GM19397 (cell line): ENCODE data around the gene AADACL4.

Experiments
- ATAC-seq: cut with Tn5 transposase; IDR thresholded peaks from one replicate; pipeline ENCODE4 v1.9.1; 2021; ENCODE audit warnings: mild to moderate bottlenecking, moderate library complexity; ENCODE audit not compliant: unreplicated experiment

Gene AADACL4

GRCh38 chr1:12610941-12611340, 32.9 kb upstream of the AADACL4 start:
- no peak for ATAC-seq

DNA sequence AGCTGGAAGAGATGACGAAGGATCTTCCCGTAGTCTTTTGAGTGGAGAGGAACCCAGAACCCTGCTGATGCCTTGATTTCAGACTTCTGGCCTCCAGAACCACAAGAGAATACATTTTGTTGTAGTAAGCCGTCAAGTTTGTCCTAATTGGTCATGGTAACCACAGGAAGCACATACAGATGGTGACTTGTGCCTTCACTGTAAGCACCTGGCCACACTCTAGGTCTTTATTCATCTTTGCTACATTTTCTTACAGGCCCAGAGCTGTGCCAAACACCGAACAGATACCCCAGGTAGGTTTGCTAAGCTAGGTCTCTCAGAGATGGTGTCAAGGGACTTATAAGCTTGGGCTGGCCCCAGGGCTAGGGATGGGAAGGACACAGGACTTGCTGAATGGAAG, 30.7 kb upstream of the AADACL4 start:
- ATAC-seq, result no peak

DNA sequence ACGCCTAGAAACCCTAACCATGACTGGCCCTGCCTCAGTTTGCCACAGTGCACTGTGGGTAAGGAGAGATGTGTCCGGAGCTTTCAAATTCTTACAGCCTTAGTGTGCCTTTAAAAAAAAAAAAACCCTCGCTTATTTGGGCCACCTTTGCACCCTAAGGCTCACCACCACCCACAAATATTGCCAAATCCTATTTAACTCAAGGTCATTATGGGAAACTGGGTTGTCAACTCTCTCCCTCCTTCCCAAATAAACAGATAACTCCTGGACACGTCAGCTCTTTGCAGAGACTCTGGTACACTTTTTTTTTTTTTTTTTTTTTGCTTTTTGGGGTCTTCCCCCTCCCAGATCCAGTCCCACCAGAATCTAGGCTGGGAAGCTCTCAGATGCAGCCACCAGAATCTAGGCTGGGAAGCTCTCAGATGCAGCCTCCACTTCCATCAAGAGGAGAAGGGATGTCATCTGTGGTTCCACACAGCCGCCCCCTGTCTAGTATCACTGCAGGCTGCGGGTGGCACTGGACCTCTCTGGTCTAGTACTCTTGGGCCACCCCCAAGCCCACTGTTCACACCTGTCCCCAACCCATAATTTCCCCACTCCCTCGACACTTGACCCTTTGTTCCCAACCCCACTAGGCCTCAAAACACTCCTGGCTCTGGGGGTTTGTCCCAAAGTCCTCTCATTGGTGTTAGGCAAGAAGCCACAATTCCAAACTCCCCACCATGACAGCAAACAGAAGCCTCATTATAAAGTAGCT, 29.3 kb upstream of the AADACL4 start:
- ATAC-seq, result no peak

- ATAC-seq, result no peak
These were observed 28.6 kb upstream of the AADACL4 start for GRCh38 chr1:12615159-12615864.

DNA sequence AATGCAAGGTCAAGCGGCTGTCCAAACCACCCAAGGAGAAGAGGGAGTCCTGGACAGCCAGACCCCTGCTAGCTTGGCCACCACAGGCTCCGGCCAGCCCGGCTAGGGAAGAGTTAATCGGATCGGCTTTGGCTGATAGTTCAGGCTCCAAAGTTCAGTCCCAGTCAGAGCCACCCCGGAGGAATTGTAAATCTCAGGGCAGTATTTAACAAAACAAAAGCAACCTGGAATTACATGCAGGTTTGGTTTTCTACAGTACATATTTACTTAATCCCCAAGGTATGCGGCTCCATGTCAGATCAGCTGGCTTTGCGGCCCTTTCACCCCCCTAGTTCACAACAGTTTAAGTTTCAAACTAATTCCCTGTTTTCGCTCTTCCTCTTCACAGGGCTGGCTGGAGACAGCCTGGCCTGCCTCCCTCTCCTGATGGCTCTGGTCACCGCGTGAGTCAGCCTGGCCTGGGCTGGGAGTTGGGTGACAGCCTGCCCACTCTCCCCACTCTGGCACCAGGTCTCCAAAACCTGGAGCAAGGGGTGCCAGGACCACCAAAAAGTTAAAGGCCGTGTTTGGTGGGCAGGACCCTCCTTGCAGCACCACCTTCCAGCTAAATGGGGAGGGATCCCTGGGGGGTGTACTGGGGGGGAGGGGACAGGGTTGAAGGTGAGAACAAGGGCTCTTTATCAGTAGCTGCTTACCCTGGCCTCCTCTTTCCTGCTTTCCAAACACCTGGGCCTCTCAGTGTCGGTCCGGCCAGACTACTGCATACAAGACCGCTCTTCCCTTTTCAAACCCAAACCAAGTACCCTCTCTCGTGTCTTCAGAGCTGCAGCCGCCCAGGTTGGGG, 27.8 kb upstream of the AADACL4 start:
- no peak for ATAC-seq

DNA sequence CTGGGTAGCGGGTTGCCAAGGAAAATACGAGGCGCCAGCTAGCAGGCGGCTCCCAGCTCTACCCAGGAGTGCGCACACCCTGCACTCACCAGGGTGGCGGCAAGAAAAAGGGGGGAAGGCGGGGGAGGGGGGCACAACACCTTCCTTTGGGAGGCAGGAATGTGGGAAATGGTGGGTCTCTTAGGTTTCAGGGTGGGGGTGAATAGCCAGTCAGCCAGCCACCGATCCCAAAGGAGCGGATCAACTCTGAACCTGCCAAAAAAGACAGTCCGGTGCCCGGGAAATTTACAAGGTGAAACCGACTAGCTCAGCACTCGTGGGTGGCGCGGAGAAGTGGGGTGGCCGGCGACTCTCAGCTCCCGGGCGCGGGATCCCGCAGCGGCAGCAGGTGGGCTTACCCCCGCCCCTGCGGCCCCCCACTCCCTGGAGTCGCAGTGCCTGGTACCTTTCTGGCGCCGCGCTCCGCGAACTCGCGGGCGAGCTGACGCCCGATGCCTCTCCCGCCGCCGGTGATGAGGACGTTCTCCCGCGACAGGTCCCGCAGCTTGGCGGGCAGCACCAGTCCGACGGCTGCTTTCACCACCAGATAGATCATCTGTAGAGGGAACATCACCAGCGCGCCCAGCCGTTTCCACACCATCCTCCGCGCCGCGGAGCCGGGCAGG, 27.0 kb upstream of the AADACL4 start:
- ATAC-seq, result no peak

DNA sequence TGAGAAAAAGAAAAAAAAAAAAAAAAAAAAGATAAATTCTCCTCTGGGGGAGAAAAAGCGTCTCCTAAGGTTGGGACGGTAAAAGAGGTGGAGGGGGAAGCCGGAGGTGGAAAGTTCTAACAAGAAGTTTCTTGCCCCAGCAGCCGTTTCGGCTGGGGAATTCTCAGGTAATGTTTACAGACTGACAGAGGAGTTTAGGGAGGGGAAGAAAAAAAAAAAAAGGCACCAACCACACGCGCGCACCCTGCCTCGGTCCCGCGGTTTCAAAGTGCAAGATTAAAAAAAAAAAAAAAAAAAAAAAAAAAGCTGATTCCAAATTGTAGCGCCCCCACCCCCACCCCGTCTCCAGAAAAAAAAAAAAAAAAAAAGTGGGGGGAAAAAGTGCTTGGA, 26.4 kb upstream of the AADACL4 start:
- no peak for ATAC-seq

- ATAC-seq, result no peak
These were observed 25.8 kb upstream of the AADACL4 start, which contains the start of gene DHRS3 for GRCh38 chr1:12617901-12618660. Gene DHRS3 (minus strand): TSS chr1:12618210. CDS start chr1:12617348, 862 bp downstream.

GRCh38 chr1:12618661-12618964, 25.3 kb upstream of the AADACL4 start:
- ATAC-seq, result no peak

- ATAC-seq, result no peak
These were observed 24.7 kb upstream of the AADACL4 start for GRCh38 chr1:12618965-12619791.

DNA sequence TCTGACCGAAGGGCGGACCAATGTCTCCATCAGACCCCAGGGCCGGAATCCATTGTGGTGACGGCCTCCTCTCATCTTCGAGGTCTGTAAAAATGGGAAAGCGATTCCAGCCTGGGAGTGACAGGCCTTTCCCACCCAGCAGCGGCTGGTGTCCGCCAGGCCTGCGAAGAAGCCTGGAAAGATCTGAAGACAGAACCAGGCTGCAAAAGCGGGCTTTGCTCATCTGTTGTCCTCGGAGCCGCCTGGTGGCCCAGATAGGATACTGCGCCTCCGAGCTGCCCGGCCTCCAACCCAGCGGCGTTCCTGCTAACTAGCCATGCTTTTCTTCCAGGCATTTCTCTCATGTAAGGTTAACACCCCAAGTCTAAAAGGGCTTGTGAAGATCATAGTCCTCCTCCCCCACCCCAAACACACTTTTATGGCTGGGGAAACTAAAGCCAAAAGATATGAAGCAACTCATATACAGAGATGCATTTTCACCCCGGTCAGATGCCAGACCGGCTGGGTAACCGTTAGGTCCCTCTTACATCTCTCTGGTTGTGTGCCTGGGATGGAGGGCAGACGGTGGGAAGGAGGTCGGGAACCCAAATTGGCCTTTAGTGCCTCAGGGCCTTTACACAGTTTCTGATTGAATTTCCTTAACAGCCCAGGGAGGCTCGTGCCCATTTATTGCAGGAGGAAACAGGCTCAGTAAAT, 23.9 kb upstream of the AADACL4 start:
- no peak for ATAC-seq

GRCh38 chr1:12620488-12620865, 23.4 kb upstream of the AADACL4 start:
- ATAC-seq, result no peak

GRCh38 chr1:12620931-12621330, 23.0 kb upstream of the AADACL4 start:
- ATAC-seq, result no peak

DNA sequence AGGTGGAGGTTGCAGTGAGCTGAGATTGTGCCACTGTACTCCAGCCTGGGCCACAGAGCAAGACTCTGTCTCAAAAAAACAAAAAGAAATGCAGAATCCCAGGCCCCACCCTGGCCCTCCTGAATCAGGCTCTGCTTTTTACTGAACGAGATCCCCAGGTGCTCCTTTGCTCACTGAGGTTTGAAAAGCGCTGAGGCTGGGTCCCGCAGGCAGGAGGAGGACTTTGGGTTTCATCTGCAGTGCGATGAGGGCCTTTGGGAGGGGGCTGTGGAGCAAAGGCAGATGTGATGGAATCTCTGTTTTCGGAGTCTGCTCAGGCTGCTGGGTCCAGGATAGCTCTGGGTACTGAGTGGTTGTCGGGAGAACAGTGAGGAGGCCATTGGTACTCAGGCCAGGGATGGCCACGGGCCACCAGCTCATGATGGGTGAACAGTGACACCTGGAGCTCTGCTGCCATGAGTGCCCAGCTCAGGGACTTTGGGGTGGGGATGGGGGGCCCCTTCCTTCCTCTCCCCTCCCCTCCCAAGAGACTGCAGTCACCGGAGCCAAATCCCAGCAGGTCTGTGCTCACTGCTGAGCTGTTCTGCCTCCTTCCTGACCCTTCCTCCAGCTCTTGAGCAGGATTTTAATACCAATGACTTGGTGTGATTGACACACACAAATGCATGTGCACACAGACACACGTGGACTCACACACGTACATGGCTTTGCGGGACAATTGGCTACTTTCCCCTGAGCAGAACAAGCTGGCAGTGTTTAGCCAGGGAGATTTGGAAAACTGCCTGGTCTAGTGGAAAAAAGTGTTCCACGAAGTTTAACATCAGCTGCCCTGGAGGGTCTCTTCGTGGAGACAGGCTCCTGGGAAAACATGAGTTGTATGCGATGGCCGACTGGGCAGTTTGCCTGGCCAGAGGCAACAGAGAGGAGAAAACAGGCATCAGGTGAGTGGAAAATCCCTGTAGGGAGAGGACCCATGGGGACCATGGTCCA, 22.2 kb upstream of the AADACL4 start:
- ATAC-seq, result no peak

DNA sequence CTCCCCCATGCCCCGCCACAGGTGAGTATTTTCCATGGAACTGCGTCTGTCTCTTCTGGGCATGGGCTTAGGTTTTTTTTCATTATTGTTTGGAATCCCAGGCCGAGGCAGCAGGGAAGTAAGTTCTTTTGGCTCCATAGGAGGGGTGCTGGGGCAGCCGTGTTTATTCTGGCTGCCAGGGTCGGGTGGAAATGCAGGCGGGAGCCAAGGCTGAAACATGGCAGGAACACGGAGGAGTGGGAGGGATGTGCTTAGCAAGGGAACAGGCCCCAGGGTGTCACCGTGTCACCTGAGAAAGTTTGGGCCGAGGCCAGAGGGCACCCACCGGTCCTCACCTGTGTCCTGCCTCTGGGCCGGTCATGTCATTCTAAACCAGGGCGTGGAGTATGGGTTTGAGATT, 21.4 kb upstream of the AADACL4 start:
- no peak for ATAC-seq

DNA sequence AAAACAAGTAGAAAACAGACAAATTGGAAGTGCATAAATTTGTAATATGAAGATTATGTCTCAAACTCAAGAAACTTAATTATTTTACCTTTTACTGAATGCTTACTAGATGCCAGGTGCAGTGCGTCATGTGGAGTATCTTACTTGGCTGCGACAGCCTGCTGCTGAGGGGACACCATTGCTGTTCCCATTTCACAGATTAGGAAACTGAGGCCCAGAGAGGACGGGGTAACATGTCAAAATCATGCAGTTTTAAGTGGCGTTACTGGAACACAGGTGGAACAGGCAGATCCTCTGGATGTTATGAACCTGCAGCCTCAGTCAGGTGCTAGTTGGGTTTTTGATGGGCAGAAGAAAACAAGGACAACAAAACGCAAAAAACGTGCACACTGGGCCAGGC, 18.6 kb upstream of the AADACL4 start:
- no peak for ATAC-seq

DNA sequence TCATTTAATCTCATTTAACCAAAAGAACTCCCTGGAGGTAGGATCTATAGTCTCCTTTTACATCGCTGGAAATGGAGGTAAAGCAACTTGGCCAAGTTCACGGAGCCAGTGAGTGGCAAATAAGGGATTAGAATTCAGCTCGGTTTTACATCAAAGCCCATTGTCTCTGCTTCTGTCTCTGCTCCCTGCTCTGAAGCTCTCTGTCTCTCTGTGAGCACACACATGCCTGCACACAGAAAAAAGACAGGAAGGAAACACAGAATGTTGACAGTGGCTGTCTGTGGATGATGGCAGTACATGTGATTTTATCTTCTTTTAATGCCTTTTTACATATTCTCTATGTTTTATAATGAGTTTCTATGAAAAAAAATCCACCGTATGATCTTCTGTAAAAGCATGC, 17.0 kb upstream of the AADACL4 start:
- no peak for ATAC-seq

GRCh38 chr1:12627296-12627695, 16.6 kb upstream of the AADACL4 start:
- no peak for ATAC-seq
